ENCODE data around the gene CSRP1. TPM values are rescaled to one million over a fixed set of nuclear protein-coding genes. Genes with fewer than 3 reads are reported as not detected.
"Not testable (repeated sequence)": the region's sequence is repeated elsewhere in the genome, so short reads cannot be mapped to it uniquely, and the experiment has no call there.

CSRP1 gene
- total and polyA plus RNA-seq, 2 donors (not counting 1 experiment from before 2014, with no cell fraction given) = 23.8 to 36.7 TPM

DNA sequence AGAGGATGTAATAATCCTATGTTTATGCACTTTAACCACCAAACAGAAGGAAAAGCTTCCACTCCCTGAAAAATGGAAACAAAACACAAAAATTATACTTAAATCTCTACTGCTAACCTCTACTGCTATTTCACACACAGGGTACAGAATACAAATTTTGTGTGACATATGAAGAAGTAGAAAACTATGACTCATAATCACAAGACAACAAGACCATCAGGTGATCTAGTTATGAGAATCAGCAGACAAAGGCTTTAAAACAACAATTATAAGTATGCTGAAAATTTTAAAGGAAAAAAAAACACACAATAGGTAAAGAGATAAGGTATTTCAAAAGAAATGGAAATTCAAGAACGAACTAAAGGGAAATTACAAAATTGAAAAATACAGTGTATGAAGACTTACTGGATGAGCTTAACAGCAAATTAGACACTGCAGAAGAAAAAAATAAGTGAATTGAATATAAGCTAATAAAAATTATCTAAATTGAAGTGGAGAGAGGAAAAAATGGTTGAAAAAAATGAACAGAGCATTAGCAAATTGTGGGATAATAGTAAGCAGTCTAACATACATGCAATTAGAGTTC is 18.4 kb upstream of the CSRP1 start:
- Mint-ChIP-seq H3K27me3 (no peaks in the 10 kb centered on the region), H3K27ac (no peak overlapping the region), H3K9me3 (ENCODE audit: insufficient read depth) (no peaks in the 10 kb centered on the region), H3K4me3 (no peak overlapping the region), H3K4me1 (no peaks in the 10 kb centered on the region)
- H3K27ac ChIP-seq (ENCODE audit: low read length in 2 of 2) = no peak overlapping the region
- no peaks in the 10 kb centered on the region for H3K4me1 ChIP-seq (ENCODE audit: control insufficient read depth in 2 of 2, insufficient read depth in 2 of 2, low read length in 2 of 2)
- CTCF ChIA-PET = interaction anchor here (8.0 kb wide), 1 partner anchor 13 kb away, joined by 54 read pairs; no protein-coding TSS in a partner anchor
- intact Hi-C loops (cut with micrococcal nuclease) = no loop called here
- no peaks in the 10 kb centered on the region for H3K27me3 ChIP-seq (replicated peaks in 1 of 4; ENCODE audit: control extremely low read depth in 1 of 4, control insufficient read depth in 3 of 4, insufficient read depth in 4 of 4, low read length in 3 of 4)
- H3K4me2 ChIP-seq (replicated peaks; ENCODE audit: low read depth, low read length, poor library complexity, severe bottlenecking) = no peak overlapping the region
- POLR2A ChIA-PET = no interaction called here
- H3K9me3 ChIP-seq (ENCODE audit: control extremely low read depth in 1 of 3, control insufficient read depth in 2 of 3, insufficient read depth in 1 of 3, low read length in 2 of 3) = peaks cover 0 to 25% (median 0%) of the 10 kb centered on the region in 3 donors
- no peak overlapping the region for H3K4me3 ChIP-seq (ENCODE audit: control extremely low read depth in 1 of 5, extremely low read depth in 1 of 5, insufficient read depth in 1 of 5, low read depth in 2 of 5, low read length in 4 of 5)
- no peak overlapping the region for H3K9ac ChIP-seq (ENCODE audit: low read length)
- no peaks in the 10 kb centered on the region for H4K20me1 ChIP-seq (ENCODE audit: control insufficient read depth, insufficient read depth, low read length, poor library complexity, severe bottlenecking)
- DNase-seq = no peak
- no peaks in the 10 kb centered on the region for H3K36me3 ChIP-seq (replicated peaks in 1 of 2; ENCODE audit: control extremely low read depth in 1 of 2, control insufficient read depth in 1 of 2, extremely low read depth in 1 of 2, insufficient read depth in 2 of 2, low read length in 1 of 2)
- H2AFZ ChIP-seq (ENCODE audit: insufficient read depth, low read depth, low read length, poor library complexity, severe bottlenecking) = no peak overlapping the region
- no peaks in the 10 kb centered on the region for H3K79me2 ChIP-seq (ENCODE audit: control insufficient read depth, insufficient read depth, low read length)
- no peak for ATAC-seq (ENCODE audit: low read depth)
- WGBS (ENCODE audit: insufficient coverage) = no CpG with 5 or more reads among the region's 1 CpG
- no peak for TF ChIP-seq EZH2 (IDR thresholded peaks at IDR 0.05; ENCODE audit: borderline replicate concordance, insufficient read depth, low read depth, low read length, poor library complexity, severe bottlenecking)
- TF ChIP-seq, protein P1, sequence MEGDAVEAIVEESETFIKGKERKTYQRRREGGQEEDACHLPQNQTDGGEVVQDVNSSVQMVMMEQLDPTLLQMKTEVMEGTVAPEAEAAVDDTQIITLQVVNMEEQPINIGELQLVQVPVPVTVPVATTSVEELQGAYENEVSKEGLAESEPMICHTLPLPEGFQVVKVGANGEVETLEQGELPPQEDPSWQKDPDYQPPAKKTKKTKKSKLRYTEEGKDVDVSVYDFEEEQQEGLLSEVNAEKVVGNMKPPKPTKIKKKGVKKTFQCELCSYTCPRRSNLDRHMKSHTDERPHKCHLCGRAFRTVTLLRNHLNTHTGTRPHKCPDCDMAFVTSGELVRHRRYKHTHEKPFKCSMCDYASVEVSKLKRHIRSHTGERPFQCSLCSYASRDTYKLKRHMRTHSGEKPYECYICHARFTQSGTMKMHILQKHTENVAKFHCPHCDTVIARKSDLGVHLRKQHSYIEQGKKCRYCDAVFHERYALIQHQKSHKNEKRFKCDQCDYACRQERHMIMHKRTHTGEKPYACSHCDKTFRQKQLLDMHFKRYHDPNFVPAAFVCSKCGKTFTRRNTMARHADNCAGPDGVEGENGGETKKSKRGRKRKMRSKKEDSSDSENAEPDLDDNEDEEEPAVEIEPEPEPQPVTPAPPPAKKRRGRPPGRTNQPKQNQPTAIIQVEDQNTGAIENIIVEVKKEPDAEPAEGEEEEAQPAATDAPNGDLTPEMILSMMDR (IDR thresholded peaks at IDR 0.05) = no peak

DNA sequence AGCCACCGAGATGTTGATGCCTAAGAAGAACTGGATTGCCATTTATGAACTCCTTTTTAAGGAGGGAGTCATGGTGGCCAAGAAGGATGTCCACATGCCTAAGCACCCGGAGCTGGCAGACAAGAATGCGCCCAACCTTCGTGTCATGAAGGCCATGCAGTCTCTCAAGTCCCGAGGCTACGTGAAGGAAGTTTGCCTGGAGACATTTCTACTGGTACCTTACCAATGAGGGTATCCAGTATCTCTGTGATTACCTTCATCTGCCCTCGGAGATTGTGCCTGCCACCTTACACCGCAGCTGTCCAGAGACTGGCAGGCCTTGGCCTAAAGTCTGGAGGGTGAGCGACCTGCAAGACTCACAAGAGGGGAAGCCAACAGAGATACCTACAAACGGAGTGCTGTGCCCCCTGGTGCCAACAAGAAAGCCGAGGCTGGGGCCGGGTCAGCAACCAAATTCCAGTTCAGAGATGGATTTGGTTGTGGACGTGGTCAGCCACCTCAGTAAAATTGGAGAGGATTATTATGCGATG is 13.2 kb upstream of the CSRP1 start:
- H3K27me3 ChIP-seq (replicated peaks in 1 of 4; ENCODE audit: control extremely low read depth in 1 of 4, control insufficient read depth in 3 of 4, insufficient read depth in 4 of 4, low read length in 3 of 4); H3K4me1 ChIP-seq (ENCODE audit: control insufficient read depth in 2 of 2, insufficient read depth in 2 of 2, low read length in 2 of 2); ATAC-seq (ENCODE audit: low read depth); H3K4me2 ChIP-seq (replicated peaks; ENCODE audit: low read depth, low read length, poor library complexity, severe bottlenecking); H3K4me1 Mint-ChIP-seq; H3K27ac Mint-ChIP-seq; H2AFZ ChIP-seq (ENCODE audit: insufficient read depth, low read depth, low read length, poor library complexity, severe bottlenecking); H3K27me3 Mint-ChIP-seq; H3K4me3 Mint-ChIP-seq; H3K9ac ChIP-seq (ENCODE audit: low read length); H3K4me3 ChIP-seq (ENCODE audit: control extremely low read depth in 1 of 5, extremely low read depth in 1 of 5, insufficient read depth in 1 of 5, low read depth in 2 of 5, low read length in 4 of 5); intact Hi-C loops (cut with micrococcal nuclease); H4K20me1 ChIP-seq (ENCODE audit: control insufficient read depth, insufficient read depth, low read length, poor library complexity, severe bottlenecking); H3K9me3 Mint-ChIP-seq (ENCODE audit: insufficient read depth); H3K36me3 ChIP-seq (replicated peaks in 1 of 2; ENCODE audit: control extremely low read depth in 1 of 2, control insufficient read depth in 1 of 2, extremely low read depth in 1 of 2, insufficient read depth in 2 of 2, low read length in 1 of 2); DNase-seq; H3K27ac ChIP-seq (ENCODE audit: low read length in 2 of 2); H3K79me2 ChIP-seq (ENCODE audit: control insufficient read depth, insufficient read depth, low read length); POLR2A ChIA-PET: not testable (repeated sequence)
- CTCF ChIA-PET = interaction anchor here (8.0 to 13.3 kb wide), 2 partner anchors 8 to 36 kb away, joined by 54 to 407 read pairs; no protein-coding TSS in a partner anchor
- peaks cover 0 to 21% (median 0%) of the 10 kb centered on the region in 3 donors for H3K9me3 ChIP-seq (ENCODE audit: control extremely low read depth in 1 of 3, control insufficient read depth in 2 of 3, insufficient read depth in 1 of 3, low read length in 2 of 3)
- 98% methylated on average over 12 of the region's 14 CpGs for WGBS (ENCODE audit: insufficient coverage)
